SK-N-SH treated with all-trans-retinoic acid at 6 μM for 48 hours (cell line): ENCODE results near the gene TEC.
A peak's percentile ranks its signal among the peaks of the same experiment; 100 is the strongest.
"Not testable (repeated sequence)": the region's sequence is repeated elsewhere in the genome, so short reads cannot be mapped to it uniquely, and the experiment has no call there.

Experiments
- ATAC-seq: fragments of 200-7000 bp; cut with Tn5 transposase; 3 replicates; pipeline ENCODE4 v1.9.1; 2020; ENCODE audit warnings: mild to moderate bottlenecking, moderate library complexity
- ARNTL ChIP-seq: fragments of 450-650 bp; formaldehyde crosslinking; IDR thresholded peaks from 2 replicates; pipeline ENCODE4 v1.5.0; 2020; ENCODE audit warnings: low read depth, mild to moderate bottlenecking, moderate library complexity, borderline replicate concordance
- BACH2 ChIP-seq: fragments of 250-450 bp; sonication (Bioruptor Pico); IDR thresholded peaks from 2 replicates; pipeline ENCODE4 v1.9.0; 2021; ENCODE audit warnings: mild to moderate bottlenecking, borderline replicate concordance
- CSDC2 ChIP-seq: fragments of 250-450 bp; sonication (Bioruptor Pico); IDR thresholded peaks from 2 replicates; pipeline ENCODE4 v1.5.0; 2020; ENCODE audit warnings: mild to moderate bottlenecking, moderate library complexity
- ESRRG ChIP-seq: fragments of 250-450 bp; sonication (Bioruptor Pico); IDR thresholded peaks from 2 replicates; pipeline ENCODE4 v1.6.1; 2021; ENCODE audit warnings: mild to moderate bottlenecking
- GLIS3 ChIP-seq: fragments of 250-450 bp; sonication (Bioruptor Pico); IDR thresholded peaks from 2 replicates; pipeline ENCODE4 v1.5.0; 2020; ENCODE audit warnings: mild to moderate bottlenecking, moderate library complexity
- ISL1 ChIP-seq: fragments of 250-450 bp; sonication (Bioruptor Pico); IDR thresholded peaks from 2 replicates; pipeline ENCODE4 v2.1.2; 2022; ENCODE audit warnings: mild to moderate bottlenecking, moderate library complexity
- OSR1 ChIP-seq: fragments of 250-450 bp; sonication (Bioruptor Pico); IDR thresholded peaks from 2 replicates; pipeline ENCODE4 v1.8.0; 2022; ENCODE audit warnings: moderate library complexity, mild to moderate bottlenecking, inconsistent platforms
- PATZ1 ChIP-seq: fragments of 250-450 bp; sonication (Bioruptor Pico); IDR thresholded peaks from 2 replicates; pipeline ENCODE4 v1.8.0; 2020; ENCODE audit warnings: mild to moderate bottlenecking, moderate library complexity, borderline replicate concordance
- POU6F1 ChIP-seq: fragments of 250-450 bp; sonication (Bioruptor Pico); IDR thresholded peaks from 2 replicates; pipeline ENCODE4 v1.8.0; 2021; ENCODE audit warnings: low read depth, mild to moderate bottlenecking, moderate library complexity, borderline replicate concordance
- PPARA ChIP-seq: fragments of 250-450 bp; sonication (Bioruptor Pico); IDR thresholded peaks from 2 replicates; pipeline ENCODE4 v1.5.0; 2020; ENCODE audit warnings: mild to moderate bottlenecking, borderline replicate concordance
- RARB ChIP-seq: fragments of 250-450 bp; sonication (Bioruptor Pico); IDR thresholded peaks from 2 replicates; pipeline ENCODE4 v1.8.0; 2021; ENCODE audit warnings: mild to moderate bottlenecking, moderate library complexity
- TOX ChIP-seq: fragments of 250-450 bp; sonication (Bioruptor Pico); IDR thresholded peaks from 2 replicates; pipeline ENCODE4 v1.8.0; 2021; ENCODE audit warnings: mild to moderate bottlenecking, moderate library complexity, borderline replicate concordance
- TSHZ2 ChIP-seq: fragments of 250-450 bp; sonication (Bioruptor Pico); IDR thresholded peaks from 2 replicates; pipeline ENCODE4 v1.5.0; 2020; ENCODE audit warnings: mild to moderate bottlenecking, moderate library complexity
- ZC3H10 ChIP-seq: fragments of 250-450 bp; sonication (Bioruptor Pico); IDR thresholded peaks from 2 replicates; pipeline ENCODE4 v1.5.1; 2021; ENCODE audit warnings: mild to moderate bottlenecking, moderate library complexity
- ZFP3 ChIP-seq: fragments of 250-450 bp; sonication (Bioruptor Pico); IDR thresholded peaks from 2 replicates; pipeline ENCODE4 v1.5.0; 2020; ENCODE audit warnings: mild to moderate bottlenecking, moderate library complexity
- ZNF565 ChIP-seq: fragments of 450-650 bp; formaldehyde crosslinking; conservative IDR thresholded peaks from 2 replicates; pipeline ENCODE4 v1.5.0; 2020; ENCODE audit warnings: low read depth, mild to moderate bottlenecking, moderate library complexity
- ZNF70 ChIP-seq: fragments of 450-650 bp; formaldehyde crosslinking; IDR thresholded peaks from 2 replicates; pipeline ENCODE4 v1.5.0; 2020; ENCODE audit warnings: mild to moderate bottlenecking, moderate library complexity
- ZNF8 ChIP-seq: fragments of 450-650 bp; formaldehyde crosslinking; IDR thresholded peaks from 2 replicates; pipeline ENCODE4 v1.5.0; 2020; ENCODE audit warnings: mild to moderate bottlenecking, moderate library complexity
- TF ChIP-seq, protein P1 (sequence below): fragments of 250-450 bp; sonication (Bioruptor Pico); IDR thresholded peaks from 2 replicates; pipeline ENCODE4 v1.5.1; 2020; ENCODE audit warnings: low read depth, mild to moderate bottlenecking, moderate library complexity
- TF ChIP-seq, protein P2 (sequence below): fragments of 250-450 bp; sonication (Bioruptor Pico); IDR thresholded peaks from 2 replicates; pipeline ENCODE4 v1.5.1; 2021; ENCODE audit warnings: mild to moderate bottlenecking, moderate library complexity

The TEC gene

GRCh38 chr4:48296365-48296764 is 26.7 kb upstream of the TEC start:
- TF ChIP-seq BACH2 (CRISPR knock-in tag) (no peak), ESRRG (CRISPR knock-in tag) (no peak), CSDC2 (CRISPR knock-in tag) (no peak), ZC3H10 (CRISPR knock-in tag) (no peak), TOX (no peak)
- TF ChIP-seq, protein P1, sequence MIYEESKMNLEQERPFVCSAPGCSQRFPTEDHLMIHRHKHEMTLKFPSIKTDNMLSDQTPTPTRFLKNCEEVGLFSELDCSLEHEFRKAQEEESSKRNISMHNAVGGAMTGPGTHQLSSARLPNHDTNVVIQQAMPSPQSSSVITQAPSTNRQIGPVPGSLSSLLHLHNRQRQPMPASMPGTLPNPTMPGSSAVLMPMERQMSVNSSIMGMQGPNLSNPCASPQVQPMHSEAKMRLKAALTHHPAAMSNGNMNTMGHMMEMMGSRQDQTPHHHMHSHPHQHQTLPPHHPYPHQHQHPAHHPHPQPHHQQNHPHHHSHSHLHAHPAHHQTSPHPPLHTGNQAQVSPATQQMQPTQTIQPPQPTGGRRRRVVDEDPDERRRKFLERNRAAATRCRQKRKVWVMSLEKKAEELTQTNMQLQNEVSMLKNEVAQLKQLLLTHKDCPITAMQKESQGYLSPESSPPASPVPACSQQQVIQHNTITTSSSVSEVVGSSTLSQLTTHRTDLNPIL (CRISPR knock-in tag), result no peak

DNA sequence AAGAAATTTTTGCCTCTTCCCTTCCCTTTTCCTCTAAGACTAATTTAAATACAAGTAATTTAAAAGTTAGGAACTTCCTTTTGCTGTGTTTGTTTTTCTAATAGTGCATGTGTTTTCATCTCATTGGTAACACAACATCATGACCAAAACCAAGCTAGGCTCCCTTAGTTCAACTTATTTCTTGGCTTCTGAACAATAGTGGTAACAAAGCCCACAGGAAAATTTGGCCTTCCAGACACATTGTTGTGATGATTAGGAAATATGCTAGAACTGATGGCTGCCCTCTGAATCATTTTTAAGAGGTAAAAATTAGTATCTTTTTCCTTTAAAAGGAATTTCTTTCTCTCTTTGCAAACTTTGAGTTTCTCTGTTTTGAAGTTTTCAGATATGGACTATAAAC is 25.5 kb upstream of the TEC start:
- no peak for ATAC-seq
- TF ChIP-seq ARNTL (CRISPR knock-in tag), result no peak
- TF ChIP-seq RARB (CRISPR knock-in tag), result no peak
- no peak for TF ChIP-seq GLIS3 (CRISPR knock-in tag)
- TF ChIP-seq ZNF565 (CRISPR knock-in tag), result no peak
- TF ChIP-seq CSDC2 (CRISPR knock-in tag), result no peak
- no peak for TF ChIP-seq ESRRG (CRISPR knock-in tag)
- TF ChIP-seq ZNF70 (CRISPR knock-in tag), result no peak
- TF ChIP-seq ISL1, result no peak
- no peak for TF ChIP-seq TOX
- TF ChIP-seq TSHZ2, result no peak
- no peak for TF ChIP-seq POU6F1 (CRISPR knock-in tag)
- TF ChIP-seq ZC3H10 (CRISPR knock-in tag), result no peak
- no peak for TF ChIP-seq BACH2 (CRISPR knock-in tag)
- no peak for TF ChIP-seq PATZ1 (CRISPR knock-in tag)
- TF ChIP-seq ZNF8, result no peak
- TF ChIP-seq PPARA (CRISPR knock-in tag), result no peak

More at GRCh38 chr4:48296365-48296764, 26.7 kb upstream of the TEC start:
- ATAC-seq, result no peak

DNA sequence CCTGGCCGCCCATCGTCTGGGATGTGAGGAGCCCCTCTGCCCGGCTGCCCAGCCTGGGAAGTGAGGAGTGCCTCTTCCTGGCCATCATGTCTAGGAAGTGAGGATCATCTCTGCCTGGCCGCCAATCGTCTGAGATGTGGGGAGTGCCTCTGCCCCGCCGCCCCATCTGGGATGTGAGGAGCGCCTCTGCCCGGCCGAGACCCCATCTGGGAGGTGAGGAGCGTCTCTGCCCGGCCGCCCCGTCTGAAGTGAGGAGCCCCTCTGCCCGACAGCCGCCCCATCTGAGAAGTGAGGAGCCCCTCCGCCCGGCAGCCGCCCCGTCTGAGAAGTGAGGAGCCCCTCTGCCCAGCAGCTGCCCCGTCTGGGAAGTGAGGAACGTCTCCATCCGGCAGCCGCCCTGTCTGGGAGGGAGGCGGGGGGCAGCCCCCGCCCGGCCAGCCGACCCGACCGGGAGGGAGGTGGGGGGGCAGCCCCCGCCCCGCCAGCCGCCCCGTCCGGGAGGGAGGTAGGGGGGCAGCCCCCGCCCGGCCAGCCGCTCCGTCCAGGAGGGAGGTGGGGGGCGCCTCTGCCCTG is 22.7 kb upstream of the TEC start:
- ATAC-seq, result not testable (repeated sequence)

- ATAC-seq, result peak; percentile 65; the same call in 2 of the 3 replicates
- TF ChIP-seq ZNF8, result no peak
- no peak for TF ChIP-seq ZFP3 (CRISPR knock-in tag)
- TF ChIP-seq TOX, result no peak
- no peak for TF ChIP-seq ZC3H10 (CRISPR knock-in tag)
- TF ChIP-seq ESRRG (CRISPR knock-in tag), result no peak
- no peak for TF ChIP-seq ZNF565 (CRISPR knock-in tag)
- TF ChIP-seq TSHZ2, result no peak
- TF ChIP-seq OSR1 (CRISPR knock-in tag), result no peak
- no peak for TF ChIP-seq PATZ1 (CRISPR knock-in tag)
- TF ChIP-seq RARB (CRISPR knock-in tag), result no peak
- TF ChIP-seq CSDC2 (CRISPR knock-in tag), result no peak
- TF ChIP-seq, protein P2, sequence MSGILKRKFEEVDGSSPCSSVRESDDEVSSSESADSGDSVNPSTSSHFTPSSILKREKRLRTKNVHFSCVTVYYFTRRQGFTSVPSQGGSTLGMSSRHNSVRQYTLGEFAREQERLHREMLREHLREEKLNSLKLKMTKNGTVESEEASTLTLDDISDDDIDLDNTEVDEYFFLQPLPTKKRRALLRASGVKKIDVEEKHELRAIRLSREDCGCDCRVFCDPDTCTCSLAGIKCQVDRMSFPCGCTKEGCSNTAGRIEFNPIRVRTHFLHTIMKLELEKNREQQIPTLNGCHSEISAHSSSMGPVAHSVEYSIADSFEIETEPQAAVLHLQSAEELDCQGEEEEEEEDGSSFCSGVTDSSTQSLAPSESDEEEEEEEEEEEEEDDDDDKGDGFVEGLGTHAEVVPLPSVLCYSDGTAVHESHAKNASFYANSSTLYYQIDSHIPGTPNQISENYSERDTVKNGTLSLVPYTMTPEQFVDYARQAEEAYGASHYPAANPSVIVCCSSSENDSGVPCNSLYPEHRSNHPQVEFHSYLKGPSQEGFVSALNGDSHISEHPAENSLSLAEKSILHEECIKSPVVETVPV (CRISPR knock-in tag), result no peak
Measured at GRCh38 chr4:48290146-48290772, 20.6 kb upstream of the TEC start.
